WERI-Rb-1 (cell line): Measurements from ENCODE around the gene ZNF622.
A peak's percentile ranks its signal among the peaks of the same experiment; 100 is the strongest.

Experiments
- DNase-seq: peaks from one replicate; pipeline ENCODE4 v3.0.0-alpha.2; 2020
- H3K27ac ChIP-seq: fragments of 250-450 bp; sonication (Bioruptor Pico); 2 replicates; pipeline ENCODE4 v1.5.1; 2020; ENCODE audit warnings: mild to moderate bottlenecking, moderate library complexity
- H3K27me3 ChIP-seq: fragments of 250-450 bp; sonication (Bioruptor Pico); 2 replicates; pipeline ENCODE4 v1.5.1; 2021; ENCODE audit warnings: mild to moderate bottlenecking, low read depth, moderate library complexity; ENCODE audit not compliant: insufficient read depth, severe bottlenecking
- H3K36me3 ChIP-seq: fragments of 250-450 bp; sonication (Bioruptor Pico); 2 replicates; pipeline ENCODE4 v1.5.1; 2020; ENCODE audit warnings: mild to moderate bottlenecking, moderate library complexity
- H3K4me3 ChIP-seq: 2 replicates; pipeline ENCODE4 v1.5.1; 2011; ENCODE audit warnings: low read depth, mild to moderate bottlenecking, control low read depth, low read length
- H3K9me3 ChIP-seq: fragments of 250-450 bp; sonication (Bioruptor Pico); 2 replicates; pipeline ENCODE4 v1.5.1; 2021; ENCODE audit warnings: mild to moderate bottlenecking, moderate library complexity; ENCODE audit not compliant: severe bottlenecking
- CTCF ChIP-seq: IDR thresholded peaks from 2 replicates; pipeline ENCODE4 v1.5.1; 2011; ENCODE audit warnings: low read depth, mild to moderate bottlenecking, control low read depth, inconsistent platforms, low read length

The ZNF622 gene

GRCh38 chr5:16471387-16471786, 5.8 kb upstream of the ZNF622 start:
- Histone ChIP-seq H3K4me3 (no peak overlapping the region), H3K27me3 (no peaks in the 10 kb centered on the region), H3K27ac (no peak overlapping the region), H3K9me3 (no peaks in the 10 kb centered on the region), H3K36me3 (no peaks in the 10 kb centered on the region)
- TF ChIP-seq CTCF: no peak
- no peak for DNase-seq

- DNase-seq: no peak
- H3K27ac ChIP-seq: no peak overlapping the region
- peaks cover 15% of the 10 kb centered on the region for H3K36me3 ChIP-seq
- H3K9me3 ChIP-seq: no peaks in the 10 kb centered on the region
- no peak for TF ChIP-seq CTCF
- H3K27me3 ChIP-seq: no peaks in the 10 kb centered on the region
- no peak overlapping the region for H3K4me3 ChIP-seq
Observed at GRCh38 chr5:16467363-16468219, 2.0 kb upstream of the ZNF622 start.

GRCh38 chr5:16464664-16465543, 696 bp downstream of the ZNF622 start:
- H3K9me3 ChIP-seq: no peaks in the 10 kb centered on the region
- H3K27me3 ChIP-seq: no peaks in the 10 kb centered on the region
- no peak for DNase-seq
- peak overlapping the region; percentile 76 for H3K27ac ChIP-seq
- peaks cover 42% of the 10 kb centered on the region for H3K36me3 ChIP-seq
- TF ChIP-seq CTCF: peak; percentile 11; the same call in 1 of the 2 replicates
- peak overlapping the region; percentile 71 for H3K4me3 ChIP-seq

- Histone ChIP-seq H3K27me3 (no peaks in the 10 kb centered on the region), H3K9me3 (no peaks in the 10 kb centered on the region), H3K27ac (peak overlapping the region; percentile 76), H3K36me3 (peaks cover 49% of the 10 kb centered on the region), H3K4me3 (peak overlapping the region; percentile 71)
- TF ChIP-seq CTCF: no peak
- DNase-seq: no peak
Observed at GRCh38 chr5:16464231-16464630, 1.4 kb downstream of the ZNF622 start.

GRCh38 chr5:16461782-16462181, 3.8 kb downstream of the ZNF622 start:
- Histone ChIP-seq H3K27ac (no peak overlapping the region), H3K27me3 (no peaks in the 10 kb centered on the region), H3K4me3 (no peak overlapping the region), H3K36me3 (peaks cover 73% of the 10 kb centered on the region), H3K9me3 (no peaks in the 10 kb centered on the region)
- no peak for DNase-seq
- no peak for TF ChIP-seq CTCF
